Stimulated activated CD8-positive, alpha-beta memory T cell treated with anti-CD3 and anti-CD28 coated beads, Interleukin-4, amount 100 ng/mL, for 4 hours (primary cell): ENCODE results near the gene DSCAML1.
"Not testable (repeated sequence)": the region's sequence is repeated elsewhere in the genome, so short reads cannot be mapped to it uniquely, and the experiment has no call there.

ENCODE experiments used
- DNase-seq, 2 donors: peaks; one replicate each; pipeline ENCODE4 v3.0.0-alpha.2; 2020; ENCODE audit warnings: low read depth in 2 of 2, low spot score in 1 of 2

The DSCAML1 gene

GRCh38 chr11:117458275-117459122 is 338.5 kb downstream of the DSCAML1 start:
- no peak for DNase-seq

- no peak for DNase-seq
Observed at GRCh38 chr11:117457835-117458234, 339.2 kb downstream of the DSCAML1 start.

GRCh38 chr11:117457031-117457785 is 339.8 kb downstream of the DSCAML1 start:
- no peak for DNase-seq

- not testable (repeated sequence) for DNase-seq
Observed at GRCh38 chr11:117456721-117457029, 340.3 kb downstream of the DSCAML1 start.

- no peak for DNase-seq
Observed at GRCh38 chr11:117456027-117456720, 340.8 kb downstream of the DSCAML1 start.

GRCh38 chr11:117454564-117454917 is 342.5 kb downstream of the DSCAML1 start:
- no peak for DNase-seq

- no peak for DNase-seq
Observed at GRCh38 chr11:117453886-117454563, 343.0 kb downstream of the DSCAML1 start.

GRCh38 chr11:117449111-117449693 is 347.8 kb downstream of the DSCAML1 start:
- no peak for DNase-seq

- no peak for DNase-seq
Observed at GRCh38 chr11:117444711-117445658, 352.0 kb downstream of the DSCAML1 start.

GRCh38 chr11:117444256-117444655 is 352.8 kb downstream of the DSCAML1 start:
- DNase-seq, result no peak

- no peak for DNase-seq
Observed at GRCh38 chr11:117443266-117444186, 353.5 kb downstream of the DSCAML1 start.

- DNase-seq, result no peak
Observed at GRCh38 chr11:117442869-117443239, 354.2 kb downstream of the DSCAML1 start.

GRCh38 chr11:117442049-117442868 is 354.8 kb downstream of the DSCAML1 start:
- no peak for DNase-seq

GRCh38 chr11:117441146-117441975 is 355.7 kb downstream of the DSCAML1 start:
- no peak for DNase-seq

GRCh38 chr11:117440258-117440657 is 356.8 kb downstream of the DSCAML1 start:
- DNase-seq, result no peak

GRCh38 chr11:117439256-117439655 is 357.8 kb downstream of the DSCAML1 start:
- DNase-seq, result no peak

GRCh38 chr11:117438371-117439000 is 358.5 kb downstream of the DSCAML1 start:
- no peak for DNase-seq
